NCI-H1694 (cell line): ENCODE results near the gene NFYA.

Experiments used
- DNase-seq: peaks from one replicate; lab custom pipeline; 2025; lab: John Stamatoyannopoulos, UW

NFYA gene

DNA sequence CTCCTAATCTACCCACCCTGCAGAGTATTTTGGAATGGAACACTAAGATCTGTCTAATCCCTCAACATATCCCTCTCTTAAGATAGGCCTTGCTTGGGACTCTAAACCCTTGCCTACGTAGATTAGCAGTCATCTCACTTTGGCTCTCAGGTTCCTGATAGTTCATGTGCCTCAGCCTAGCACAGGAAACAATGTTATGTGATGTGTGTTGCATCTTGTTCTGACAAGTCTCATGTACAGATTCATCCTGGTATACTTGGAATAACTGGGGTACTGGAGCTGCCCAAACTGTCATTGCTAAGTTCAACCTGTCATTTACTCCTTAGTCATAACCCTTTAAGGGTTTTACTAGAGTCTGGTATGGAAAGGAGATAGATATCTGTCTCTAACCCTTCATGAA lies 47.3 kb downstream of the NFYA start:
- DNase-seq, result no peak

DNA sequence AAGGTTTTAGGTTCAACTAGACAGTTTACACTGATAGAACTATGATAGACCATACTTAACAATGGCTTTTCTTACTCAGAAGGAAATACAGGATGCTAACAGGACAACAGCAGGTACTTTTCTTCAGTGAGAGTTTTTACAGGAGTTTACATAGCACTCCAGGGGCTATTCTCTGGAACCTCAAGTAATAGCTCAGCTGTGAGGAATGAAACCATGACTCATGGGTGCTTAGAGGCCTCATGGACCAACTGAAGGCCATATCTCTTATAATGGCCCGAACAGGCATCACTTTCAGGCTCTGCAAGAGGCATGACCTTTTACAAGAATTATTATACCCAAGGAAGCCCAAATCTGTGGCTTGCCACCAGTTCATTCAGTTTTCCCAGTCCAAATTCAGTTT lies 49.6 kb downstream of the NFYA start:
- DNase-seq, result no peak

DNA sequence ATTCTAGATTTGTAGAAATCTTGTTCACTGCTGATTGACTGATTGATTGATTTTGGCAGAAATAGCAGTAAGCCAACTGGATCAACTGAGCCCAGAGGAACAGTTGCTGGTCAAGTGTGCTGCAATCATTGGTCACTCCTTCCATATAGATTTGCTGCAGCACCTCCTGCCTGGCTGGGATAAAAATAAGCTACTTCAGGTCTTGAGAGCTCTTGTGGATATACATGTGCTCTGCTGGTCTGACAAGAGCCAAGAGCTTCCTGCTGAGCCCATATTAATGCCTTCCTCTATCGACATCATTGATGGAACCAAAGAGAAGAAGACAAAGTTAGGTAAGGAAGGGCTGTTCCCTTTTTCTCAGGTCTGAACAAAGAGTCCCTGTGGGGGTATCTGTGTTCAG lies 50.1 kb downstream of the NFYA start:
- no peak for DNase-seq

DNA sequence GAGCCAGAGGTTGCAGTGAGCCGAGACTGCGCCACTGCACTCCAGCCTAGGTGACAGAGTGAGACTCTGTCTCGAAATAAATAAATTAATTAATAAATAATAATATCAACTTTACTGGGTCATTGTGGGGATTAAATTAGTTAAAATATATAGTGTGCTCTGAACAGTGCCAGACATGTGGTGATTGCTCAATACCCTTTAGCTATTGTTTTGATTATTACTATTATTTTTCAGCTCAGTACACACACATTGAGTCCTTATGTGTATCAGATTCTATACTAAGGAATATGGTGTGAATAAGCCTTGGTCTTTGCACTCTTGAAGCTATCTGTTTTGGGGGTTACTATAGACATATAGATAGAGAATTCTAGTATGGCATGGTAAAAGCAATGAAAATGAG lies 52.5 kb downstream of the NFYA start:
- no peak for DNase-seq

DNA sequence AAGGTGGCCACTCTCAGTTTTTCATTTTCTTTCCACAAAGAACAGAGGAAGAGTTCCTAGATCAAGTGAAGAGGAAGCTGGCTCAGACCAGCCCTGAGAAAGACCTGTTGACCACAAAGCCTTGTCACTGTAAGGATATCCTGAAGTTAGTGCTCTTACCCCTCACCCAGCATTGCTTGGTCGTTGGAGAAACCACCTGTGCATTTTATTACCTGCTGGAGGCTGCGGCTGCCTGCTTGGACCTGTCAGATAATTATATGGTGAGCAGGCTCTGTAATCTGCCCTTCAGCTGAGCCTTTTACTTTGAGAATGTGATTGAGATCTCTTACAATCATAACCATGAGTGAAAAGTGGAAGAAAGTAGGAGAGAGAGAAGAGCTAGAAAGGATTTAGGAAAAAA lies 59.5 kb downstream of the NFYA start:
- no peak for DNase-seq

DNA sequence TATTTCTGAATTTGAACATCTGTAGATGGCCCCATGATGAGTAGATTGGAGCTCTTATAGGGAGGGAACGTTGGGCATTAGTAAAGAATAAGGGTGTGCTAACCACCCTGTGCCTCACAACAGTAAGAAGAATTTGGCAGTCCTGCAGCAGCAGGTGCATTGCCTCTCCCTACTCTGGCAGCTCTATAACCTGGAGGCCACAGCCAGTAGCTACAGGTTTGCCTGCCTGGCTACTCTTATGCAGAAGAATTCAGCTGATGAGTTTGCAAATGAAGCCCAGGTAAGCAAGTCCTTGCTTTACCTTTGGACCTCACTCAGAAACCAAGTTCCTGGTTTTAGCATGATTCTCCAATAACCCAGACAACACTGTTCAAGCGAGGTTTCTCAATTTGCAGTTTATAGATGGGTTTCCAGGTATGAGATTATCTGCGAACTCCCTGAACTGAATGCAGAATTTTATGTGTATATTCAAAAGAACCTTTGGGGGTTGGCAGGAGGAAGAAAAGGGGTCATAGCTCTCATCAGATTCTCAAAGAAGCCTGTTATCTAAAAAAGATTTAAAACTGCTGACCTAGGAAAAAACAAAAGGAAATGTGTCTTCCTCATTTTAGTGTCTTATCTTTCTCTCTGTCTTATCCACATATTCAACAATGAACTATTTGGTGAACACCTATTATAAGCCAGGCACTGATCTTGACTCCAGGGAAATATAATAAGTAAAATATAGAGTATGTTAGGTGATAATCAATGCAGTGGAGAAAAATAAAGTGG lies 62.5 kb downstream of the NFYA start:
- no peak for DNase-seq

DNA sequence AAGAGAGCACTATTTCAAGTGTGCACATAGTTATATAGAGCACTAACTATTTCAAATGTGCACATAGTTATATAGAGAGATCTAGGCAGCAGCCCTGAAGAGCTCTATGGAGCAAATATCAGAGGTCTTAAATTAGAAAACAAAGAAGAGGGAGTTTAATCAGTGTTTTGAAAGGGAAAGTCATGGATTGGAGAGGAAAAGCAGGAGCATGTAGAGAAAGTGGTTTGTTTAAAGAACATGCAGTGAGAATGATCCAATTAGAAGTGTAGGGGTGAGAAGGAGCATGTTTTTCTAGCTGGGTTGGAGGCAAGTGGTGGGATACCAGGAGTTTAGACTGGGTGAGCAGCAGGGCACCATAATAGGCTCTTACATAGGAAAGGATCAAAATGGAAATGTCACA lies 64.1 kb downstream of the NFYA start:
- no peak for DNase-seq

DNA sequence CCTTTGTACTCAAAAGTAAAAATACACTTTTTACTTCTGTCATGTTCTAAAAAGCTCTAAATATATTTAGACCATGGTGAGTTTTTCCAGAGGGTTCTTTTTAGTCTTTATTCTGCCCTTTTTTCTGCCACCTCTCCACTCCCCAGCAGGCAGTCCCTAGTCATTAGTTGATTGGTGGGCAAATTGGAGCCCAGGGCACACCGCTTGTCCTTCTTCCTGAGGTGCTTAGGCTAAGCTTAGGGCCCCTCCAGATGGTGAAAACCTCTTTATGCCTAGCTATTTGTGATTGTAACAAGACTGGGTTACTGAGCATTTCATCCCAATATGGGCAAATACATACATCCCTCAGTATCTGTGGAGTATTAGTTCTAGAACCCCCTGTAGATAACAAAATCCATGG lies 75.1 kb downstream of the NFYA start:
- DNase-seq, result no peak
